ENCODE measurements around the gene WRAP73.
"Not testable (repeated sequence)": the region's sequence is repeated elsewhere in the genome, so short reads cannot be mapped to it uniquely, and the experiment has no call there.

WRAP73 gene

GRCh38 chr1:3590139-3590763 is 59.7 kb downstream of the WRAP73 start:
- H3K4me3 ChIP-seq (ENCODE audit: low read depth, low read length): no peak overlapping the region
- TF ChIP-seq, protein P1, sequence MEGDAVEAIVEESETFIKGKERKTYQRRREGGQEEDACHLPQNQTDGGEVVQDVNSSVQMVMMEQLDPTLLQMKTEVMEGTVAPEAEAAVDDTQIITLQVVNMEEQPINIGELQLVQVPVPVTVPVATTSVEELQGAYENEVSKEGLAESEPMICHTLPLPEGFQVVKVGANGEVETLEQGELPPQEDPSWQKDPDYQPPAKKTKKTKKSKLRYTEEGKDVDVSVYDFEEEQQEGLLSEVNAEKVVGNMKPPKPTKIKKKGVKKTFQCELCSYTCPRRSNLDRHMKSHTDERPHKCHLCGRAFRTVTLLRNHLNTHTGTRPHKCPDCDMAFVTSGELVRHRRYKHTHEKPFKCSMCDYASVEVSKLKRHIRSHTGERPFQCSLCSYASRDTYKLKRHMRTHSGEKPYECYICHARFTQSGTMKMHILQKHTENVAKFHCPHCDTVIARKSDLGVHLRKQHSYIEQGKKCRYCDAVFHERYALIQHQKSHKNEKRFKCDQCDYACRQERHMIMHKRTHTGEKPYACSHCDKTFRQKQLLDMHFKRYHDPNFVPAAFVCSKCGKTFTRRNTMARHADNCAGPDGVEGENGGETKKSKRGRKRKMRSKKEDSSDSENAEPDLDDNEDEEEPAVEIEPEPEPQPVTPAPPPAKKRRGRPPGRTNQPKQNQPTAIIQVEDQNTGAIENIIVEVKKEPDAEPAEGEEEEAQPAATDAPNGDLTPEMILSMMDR (IDR thresholded peaks at IDR 0.05; ENCODE audit: low read depth, low read length, missing control alignments): no peak
- no peak for DNase-seq (ENCODE audit: low read depth)

- DNase-seq (ENCODE audit: low read depth): no peak
- no peak overlapping the region for H3K4me3 ChIP-seq (ENCODE audit: low read depth, low read length)
- TF ChIP-seq, protein P1 (IDR thresholded peaks at IDR 0.05; ENCODE audit: low read depth, low read length, missing control alignments): no peak
Observed at GRCh38 chr1:3588395-3588794, 61.5 kb downstream of the WRAP73 start.

DNA sequence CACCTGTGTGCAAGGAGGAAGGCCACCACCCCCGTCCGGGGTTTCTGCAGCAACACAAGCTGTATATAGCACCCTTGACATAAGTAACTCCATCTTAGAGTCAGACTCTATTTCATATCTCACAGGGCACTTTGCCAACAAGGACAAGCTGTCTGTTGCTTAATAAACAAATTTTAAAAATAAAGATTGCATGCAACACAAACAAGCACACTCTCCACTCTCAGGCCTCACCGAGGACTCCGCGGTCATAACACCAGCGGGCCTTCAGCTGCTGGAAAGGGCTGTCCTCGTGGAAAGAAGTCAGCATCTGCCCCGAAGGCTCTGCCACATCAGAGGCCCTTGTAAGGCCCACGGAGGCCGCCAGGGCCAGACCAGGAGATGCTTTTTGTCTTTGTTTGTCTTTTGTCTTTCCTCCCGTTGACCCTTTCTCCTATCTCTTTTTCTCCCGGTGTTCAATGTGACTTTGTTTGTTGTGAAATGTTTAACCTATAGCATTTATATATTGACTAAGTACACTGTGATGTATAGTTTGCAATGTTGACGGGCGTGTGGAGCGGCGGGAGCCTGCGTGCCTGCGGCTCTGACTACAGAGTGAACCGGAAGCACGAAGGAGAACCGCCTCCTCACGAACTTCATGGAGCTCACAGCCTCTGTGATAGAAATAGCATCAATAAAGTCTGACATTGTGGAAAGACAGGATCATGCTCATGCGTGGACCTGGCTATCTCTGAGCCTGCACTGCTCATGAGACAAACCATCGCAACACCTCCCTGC is 62.7 kb downstream of the WRAP73 start:
- no peak overlapping the region for H3K4me3 ChIP-seq (ENCODE audit: low read depth, low read length)
- no peak for DNase-seq (ENCODE audit: low read depth)
- TF ChIP-seq, protein P1 (IDR thresholded peaks at IDR 0.05; ENCODE audit: low read depth, low read length, missing control alignments): no peak

- DNase-seq (ENCODE audit: low read depth): no peak
- no peak overlapping the region for H3K4me3 ChIP-seq (ENCODE audit: low read depth, low read length)
- TF ChIP-seq, protein P1 (IDR thresholded peaks at IDR 0.05; ENCODE audit: low read depth, low read length, missing control alignments): no peak
Observed at GRCh38 chr1:3585940-3586568, 63.8 kb downstream of the WRAP73 start.

DNA sequence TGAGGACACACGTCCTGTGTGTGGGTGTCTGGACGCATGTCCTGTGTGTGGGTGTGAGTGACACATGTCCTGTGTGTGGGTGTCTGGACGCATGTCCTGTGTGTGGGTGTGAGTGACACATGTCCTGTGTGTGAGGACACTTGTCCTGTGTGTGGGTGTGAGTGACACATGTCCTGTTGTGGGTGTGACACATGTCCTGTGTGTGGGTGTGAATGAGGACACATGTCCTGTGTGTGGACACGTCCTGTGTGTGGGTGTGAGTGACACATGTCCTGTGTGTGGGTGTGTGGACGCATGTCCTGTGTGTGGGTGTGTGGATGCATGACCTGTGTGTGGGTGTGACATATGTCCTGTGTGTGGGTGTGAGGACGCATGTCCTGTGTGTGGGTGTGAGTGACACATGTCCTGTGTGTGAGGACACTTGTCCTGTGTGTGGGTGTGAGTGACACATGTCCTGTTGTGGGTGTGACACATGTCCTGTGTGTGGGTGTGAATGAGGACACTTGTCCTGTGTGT is 64.5 kb downstream of the WRAP73 start:
- H3K4me3 ChIP-seq (ENCODE audit: low read depth, low read length): not testable (repeated sequence)

DNA sequence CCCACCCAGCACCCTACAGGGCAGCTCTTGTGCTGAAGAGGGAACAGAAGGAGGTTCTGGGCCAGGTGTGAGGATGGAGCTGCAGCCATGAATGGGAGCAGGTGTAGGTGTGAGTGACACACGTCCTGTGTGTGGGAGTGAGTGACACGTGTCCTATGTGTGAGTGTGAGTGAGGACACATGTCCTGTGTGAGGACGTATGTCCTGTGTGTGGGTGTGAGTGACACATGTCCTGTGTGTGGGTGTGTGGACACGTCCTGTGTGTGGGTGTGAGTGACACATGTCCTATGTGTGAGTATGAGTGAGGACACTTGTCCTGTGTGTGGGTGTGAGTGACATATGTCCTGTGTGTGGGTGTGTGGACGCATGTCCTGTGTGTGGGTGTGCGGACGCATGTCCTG is 65.0 kb downstream of the WRAP73 start:
- TF ChIP-seq, protein P1 (IDR thresholded peaks at IDR 0.05; ENCODE audit: low read depth, low read length, missing control alignments): no peak
- no peak for DNase-seq (ENCODE audit: low read depth)
- H3K4me3 ChIP-seq (ENCODE audit: low read depth, low read length): no peak overlapping the region

More for the DNA sequence above, 64.5 kb downstream of the WRAP73 start:
- not testable (repeated sequence) for DNase-seq (ENCODE audit: low read depth)

DNA sequence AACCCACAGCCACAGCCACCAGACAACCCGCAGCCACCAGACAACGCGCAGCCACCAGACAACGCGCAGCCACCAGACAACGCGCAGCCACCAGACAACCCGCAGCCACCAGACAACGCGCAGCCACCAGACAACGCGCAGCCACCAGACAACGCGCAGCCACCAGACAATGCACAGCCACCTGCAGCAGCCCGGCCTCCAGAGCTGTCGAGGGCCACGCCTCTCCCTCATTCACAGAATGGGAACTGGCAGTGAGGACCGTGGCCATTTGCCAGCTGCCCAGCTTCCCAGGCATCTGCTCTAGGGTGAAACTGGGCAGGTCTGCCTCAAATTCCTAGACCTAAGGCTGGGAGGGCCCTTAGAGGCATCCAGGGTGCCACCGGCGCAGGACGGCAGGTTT is 66.2 kb downstream of the WRAP73 start:
- not testable (repeated sequence) for H3K4me3 ChIP-seq (ENCODE audit: low read depth, low read length); DNase-seq (ENCODE audit: low read depth)

Measured in GM12864 (cell line).